SU-DHL-6 (cell line): ENCODE results near the gene ZNF23.

Source experiments
- CTCF ChIP-seq: fragments of 200-600 bp; sonication (generic); IDR thresholded peaks from one replicate; pipeline ENCODE4 v1.5.1; 2017; ENCODE audit warnings: antibody characterized with exemption, mild to moderate bottlenecking, low read length, moderate library complexity; ENCODE audit not compliant: insufficient read depth, poor library complexity, severe bottlenecking
- EZH2phosphoT487 ChIP-seq: fragments of 200-600 bp; sonication (generic), shearing (Covaris generic); conservative IDR thresholded peaks from 2 replicates; pipeline ENCODE4 v1.6.1; 2018; ENCODE audit warnings: mild to moderate bottlenecking, antibody characterized with exemption, low read length, moderate library complexity, mixed read lengths

GRCh38 chr16:71493213-71493612, 31.2 kb upstream of the ZNF23 start:
- TF ChIP-seq CTCF, result no peak
- TF ChIP-seq EZH2phosphoT487, result no peak
